Sigmoid colon (tissue), 7 donors: ENCODE data around the gene CFP. TPM values are rescaled to one million over a fixed set of nuclear protein-coding genes. Genes with fewer than 3 reads are reported as not detected.

Source experiments
- DNase-seq: peaks from one replicate; pipeline ENCODE4 v3.0.0-alpha.2; 2019
- H3K27ac ChIP-seq, 4 donors: fragments of 200-600 bp; sonication (generic); one replicate each; pipeline ENCODE4 v1.5.1; 2016 to 2019; ENCODE audit warnings: mild to moderate bottlenecking in 1 of 4
- H3K27me3 ChIP-seq, 3 donors: fragments of 200-600 bp; sonication (generic); one replicate each; pipeline ENCODE4 v1.5.1; 2019; ENCODE audit warnings: mild to moderate bottlenecking in 1 of 3
- H3K36me3 ChIP-seq, 4 donors: fragments of 200-600 bp; sonication (generic); one replicate each; pipeline ENCODE4 v1.5.1; 2016 to 2019
- H3K4me1 ChIP-seq, 4 donors: fragments of 200-600 bp; sonication (generic); one replicate each; pipeline ENCODE4 v1.5.1; 2017 to 2019
- H3K4me3 ChIP-seq, 4 donors: fragments of 200-600 bp; sonication (generic); one replicate each; pipeline ENCODE4 v1.5.1; 2017 to 2019; ENCODE audit warnings: mild to moderate bottlenecking in 2 of 4, moderate library complexity in 1 of 4
- H3K9me3 ChIP-seq, 4 donors: fragments of 200-600 bp in 3 of 4; sonication (generic) in 3 of 4; one replicate each; pipeline versions ENCODE4 v1.5.1 to v1.6.1; 2013 to 2019
- CTCF ChIP-seq, 4 experiments: fragments of 450-650 bp in 3 of 4; fragments of 200-600 bp in 1 of 4; IDR thresholded peaks; one replicate each; pipeline ENCODE4 v1.5.1; 2016 to 2019; ENCODE audit warnings: antibody characterized with exemption in 4 of 4, mild to moderate bottlenecking in 3 of 4, moderate library complexity in 2 of 4
- EP300 ChIP-seq, 4 donors: sonication (generic); formaldehyde crosslinking; IDR thresholded peaks; one replicate each; pipeline ENCODE4 v1.6.1; 2017; ENCODE audit warnings: antibody characterized with exemption in 4 of 4
- POLR2A ChIP-seq, 2 donors: fragments of 450-650 bp; IDR thresholded peaks; one replicate each; pipeline ENCODE4 v1.6.1; 2016; ENCODE audit warnings: antibody characterized with exemption in 2 of 2, mild to moderate bottlenecking in 2 of 2, moderate library complexity in 2 of 2
- POLR2AphosphoS5 ChIP-seq, 4 donors: sonication (generic); formaldehyde crosslinking; IDR thresholded peaks; one replicate each; pipeline ENCODE4 v1.6.1; 2017; ENCODE audit warnings: antibody characterized with exemption in 4 of 4
- WGBS, 2 donors: extraction: QIAGEN DNeasy Blood & Tissue Kit; methylation state at CpG; one replicate each; pipeline ENCODE4 v1.1.7; 2013; 5-methylcytosine and 5-hydroxymethylcytosine counted together
- intact Hi-C: fragments of 100-400 bp; cut with DNase I; formaldehyde crosslinking; loops from one replicate; pipeline ENCODE4 v1.15.1; 2023
- polyA plus RNA-seq, 3 donors: library from polyadenylated mRNA; stranded (reverse); fragments of 200-250 nt; gene quantifications; one replicate each; pipeline ENCODE4 v1.2.3, GENCODE V29; 2013
- total RNA-seq, 4 donors: library from RNA; depleted of rRNA; stranded (reverse); fragments of >200 nt; gene quantifications; one replicate each; pipeline ENCODE4 v1.1.0, GENCODE V29; 2016
- donor health status: healthy with polysubstance abuse.
- donor health status: Bipolar disorder and iron deficiency.
- donor health status: healthy.

Gene CFP
- total and polyA plus RNA-seq, 7 donors: 3.0 to 14.3 (median 7.0) TPM

GRCh38 chrX:47634871-47635575 is 5.3 kb upstream of the CFP start:
- no peaks in the 10 kb centered on the region for H3K27me3 ChIP-seq
- 72 to 83% methylated on average over 16 of the region's 16 CpGs for WGBS, 2 donors
- DNase-seq: no peak
- no peaks in the 10 kb centered on the region for H3K4me1 ChIP-seq
- H3K4me3 ChIP-seq: no peak overlapping the region
- H3K9me3 ChIP-seq: no peaks in the 10 kb centered on the region
- H3K27ac ChIP-seq: no peak overlapping the region
- intact Hi-C loops: no loop called here
- TF ChIP-seq POLR2A (IDR thresholded peaks at IDR 0.05): no peak
- TF ChIP-seq EP300 (IDR thresholded peaks at IDR 0.05): no peak
- no peak for TF ChIP-seq CTCF (IDR thresholded peaks at IDR 0.05)
- no peak for TF ChIP-seq POLR2AphosphoS5 (IDR thresholded peaks at IDR 0.05)
- peaks cover 6 to 44% (median 11%) of the 10 kb centered on the region in 4 donors for H3K36me3 ChIP-seq

GRCh38 chrX:47633689-47634590 is 4.2 kb upstream of the CFP start:
- Histone ChIP-seq H3K27me3 (no peaks in the 10 kb centered on the region), H3K36me3 (peaks cover 6 to 33% (median 8%) of the 10 kb centered on the region in 4 donors), H3K4me1 (no peaks in the 10 kb centered on the region), H3K9me3 (no peaks in the 10 kb centered on the region), H3K4me3 (no peak overlapping the region), H3K27ac (no peak overlapping the region)
- 74 to 79% methylated on average over 14 of the region's 14 CpGs for WGBS, 2 donors
- no peak for DNase-seq
- intact Hi-C loops: no loop called here
- no peak for TF ChIP-seq POLR2AphosphoS5 (IDR thresholded peaks at IDR 0.05)
- no peak for TF ChIP-seq CTCF (IDR thresholded peaks at IDR 0.05)
- TF ChIP-seq EP300 (IDR thresholded peaks at IDR 0.05): no peak
- no peak for TF ChIP-seq POLR2A (IDR thresholded peaks at IDR 0.05)

DNA sequence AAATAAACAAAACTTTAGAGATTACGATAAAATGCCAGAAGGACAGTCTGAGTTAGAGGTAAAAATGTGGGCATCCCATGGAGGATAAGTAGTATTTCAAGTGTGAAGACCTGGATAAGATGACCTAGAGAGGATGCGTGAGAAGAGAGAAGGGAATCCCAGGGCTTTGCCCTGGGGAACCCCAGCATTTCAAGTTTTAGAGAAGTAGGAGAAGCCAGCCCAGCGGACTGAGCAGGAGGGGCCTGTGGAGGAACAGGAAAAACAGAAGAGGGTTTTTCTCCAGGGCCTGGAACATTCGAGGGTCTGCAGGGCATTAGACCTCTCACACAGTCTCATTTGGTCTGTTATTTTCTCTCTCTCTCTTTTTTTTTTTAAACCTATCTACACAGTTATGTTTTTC is 2.9 kb upstream of the CFP start:
- H3K4me3 ChIP-seq: no peak overlapping the region
- no peaks in the 10 kb centered on the region for H3K9me3 ChIP-seq
- WGBS, 2 donors: 50 to 78% methylated on average over 4 of the region's 4 CpGs
- H3K4me1 ChIP-seq: no peaks in the 10 kb centered on the region
- no peak for DNase-seq
- no peak overlapping the region for H3K27ac ChIP-seq
- intact Hi-C loops: no loop called here
- no peaks in the 10 kb centered on the region for H3K27me3 ChIP-seq
- no peak for TF ChIP-seq CTCF (IDR thresholded peaks at IDR 0.05)
- no peak for TF ChIP-seq POLR2A (IDR thresholded peaks at IDR 0.05)
- no peak for TF ChIP-seq EP300 (IDR thresholded peaks at IDR 0.05)
- TF ChIP-seq POLR2AphosphoS5 (IDR thresholded peaks at IDR 0.05): no peak
- peaks cover 0 to 22% (median 3%) of the 10 kb centered on the region in 4 donors for H3K36me3 ChIP-seq

- H3K36me3 ChIP-seq: peaks cover 0 to 16% (median 3%) of the 10 kb centered on the region in 4 donors
- no peak overlapping the region for H3K27ac ChIP-seq
- no peaks in the 10 kb centered on the region for H3K27me3 ChIP-seq
- no peak overlapping the region for H3K4me3 ChIP-seq
- no peak for DNase-seq
- TF ChIP-seq POLR2A (IDR thresholded peaks at IDR 0.05) (no peak), CTCF (IDR thresholded peaks at IDR 0.05) (no peak), POLR2AphosphoS5 (IDR thresholded peaks at IDR 0.05) (no peak), EP300 (IDR thresholded peaks at IDR 0.05) (no peak)
- WGBS, 2 donors: 70 to 92% methylated on average over 5 of the region's 5 CpGs
- intact Hi-C loops: no loop called here
- no peaks in the 10 kb centered on the region for H3K4me1 ChIP-seq
- H3K9me3 ChIP-seq: no peaks in the 10 kb centered on the region
These were observed 1.9 kb upstream of the CFP start for GRCh38 chrX:47631676-47632075.
